SJCRH30 (cell line): ENCODE results near the gene STIM2. TPM values are rescaled to one million over a fixed set of nuclear protein-coding genes. Genes with fewer than 3 reads are reported as not detected.

Source experiments
- DNase-seq, 2 experiments: peaks; one replicate each; pipeline ENCODE4 v3.0.0-alpha.2; 2015 to 2020
- H3K27ac ChIP-seq: fragments of 250-450 bp; sonication (Bioruptor Pico); 2 replicates; pipeline ENCODE4 v1.5.1; 2020; ENCODE audit warnings: mild to moderate bottlenecking, moderate library complexity
- H3K27me3 ChIP-seq: fragments of 250-450 bp; sonication (Bioruptor Pico); 2 replicates; pipeline ENCODE4 v1.5.1; 2020; ENCODE audit warnings: mild to moderate bottlenecking, moderate library complexity
- H3K36me3 ChIP-seq: fragments of 250-450 bp; sonication (Bioruptor Pico); 2 replicates; pipeline ENCODE4 v1.5.1; 2020; ENCODE audit warnings: mild to moderate bottlenecking, moderate library complexity
- H3K4me1 ChIP-seq: fragments of 250-450 bp; sonication (Bioruptor Pico); 2 replicates; pipeline ENCODE4 v1.5.1; 2020; ENCODE audit warnings: mild to moderate bottlenecking, moderate library complexity
- H3K4me3 ChIP-seq: fragments of 250-450 bp; sonication (Bioruptor Pico); 2 replicates; pipeline ENCODE4 v1.5.1; 2020; ENCODE audit warnings: mild to moderate bottlenecking, moderate library complexity
- H3K9me3 ChIP-seq: fragments of 250-450 bp; sonication (Bioruptor Pico); replicated peaks from 2 replicates; pipeline ENCODE4 v1.5.1; 2020; ENCODE audit warnings: mild to moderate bottlenecking, moderate library complexity
- total RNA-seq: library from RNA; depleted of rRNA; stranded (reverse); fragments of >200 nt; shearing (Covaris generic); gene quantifications from 2 replicates; pipeline ENCODE4 v1.2.3, GENCODE V29; 2014

STIM2 gene
- total RNA-seq, 1 experiment from 2014 or later = 33.7 TPM

GRCh38 chr4:27068151-27068867 is 207.7 kb downstream of the STIM2 start:
- Histone ChIP-seq H3K27me3 (peaks cover 5% of the 10 kb centered on the region; the same call in 1 of the 2 replicates), H3K4me3 (no peak overlapping the region), H3K9me3 (no peaks in the 10 kb centered on the region), H3K36me3 (no peaks in the 10 kb centered on the region), H3K4me1 (no peaks in the 10 kb centered on the region), H3K27ac (no peak overlapping the region)
- no peak for DNase-seq
